AG10803 (cell line): ENCODE data around the gene FBXO17.

Experiments
- DNase-seq: peaks from one replicate; pipeline ENCODE4 v3.0.0; 2010; ENCODE audit warnings: low read depth
- H3K4me3 ChIP-seq: 2 replicates; pipeline ENCODE4 v1.5.1; 2011; ENCODE audit warnings: mild to moderate bottlenecking, low read length, control low read depth
- CTCF ChIP-seq: conservative IDR thresholded peaks from 2 replicates; pipeline ENCODE4 v1.5.1; 2011; ENCODE audit warnings: mild to moderate bottlenecking, low read length, control low read depth, inconsistent platforms

FBXO17 gene

GRCh38 chr19:38964738-38965137 is 10.8 kb downstream of the FBXO17 start:
- no peak for TF ChIP-seq CTCF
- H3K4me3 ChIP-seq, result no peak overlapping the region
- DNase-seq, result no peak

- no peak for TF ChIP-seq CTCF
- no peak for DNase-seq
These were observed 15.9 kb downstream of the FBXO17 start for GRCh38 chr19:38959618-38960017.

GRCh38 chr19:38958301-38958700 is 17.2 kb downstream of the FBXO17 start:
- DNase-seq, result no peak
- TF ChIP-seq CTCF, result no peak
- no peak overlapping the region for H3K4me3 ChIP-seq

More at GRCh38 chr19:38959618-38960017, 15.9 kb downstream of the FBXO17 start:
- no peak overlapping the region for H3K4me3 ChIP-seq

GRCh38 chr19:38956264-38956663 is 19.3 kb downstream of the FBXO17 start:
- no peak overlapping the region for H3K4me3 ChIP-seq
- DNase-seq, result no peak
- no peak for TF ChIP-seq CTCF

- H3K4me3 ChIP-seq, result no peak overlapping the region
- TF ChIP-seq CTCF, result no peak
- no peak for DNase-seq
These were observed 21.9 kb downstream of the FBXO17 start for GRCh38 chr19:38953677-38954076.

- TF ChIP-seq CTCF, result no peak
- no peak overlapping the region for H3K4me3 ChIP-seq
- DNase-seq, result no peak
These were observed 23.0 kb downstream of the FBXO17 start for GRCh38 chr19:38952395-38953165.

- no peak for TF ChIP-seq CTCF
- no peak overlapping the region for H3K4me3 ChIP-seq
- DNase-seq, result no peak
These were observed 24.4 kb downstream of the FBXO17 start for GRCh38 chr19:38951187-38951586.
